GM19043 (cell line): ENCODE measurements around the gene HTRA3.

Experiments used
- ATAC-seq: cut with Tn5 transposase; IDR thresholded peaks from one replicate; pipeline ENCODE4 v1.9.1; 2021; ENCODE audit warnings: low read depth; ENCODE audit not compliant: unreplicated experiment

The HTRA3 gene

DNA sequence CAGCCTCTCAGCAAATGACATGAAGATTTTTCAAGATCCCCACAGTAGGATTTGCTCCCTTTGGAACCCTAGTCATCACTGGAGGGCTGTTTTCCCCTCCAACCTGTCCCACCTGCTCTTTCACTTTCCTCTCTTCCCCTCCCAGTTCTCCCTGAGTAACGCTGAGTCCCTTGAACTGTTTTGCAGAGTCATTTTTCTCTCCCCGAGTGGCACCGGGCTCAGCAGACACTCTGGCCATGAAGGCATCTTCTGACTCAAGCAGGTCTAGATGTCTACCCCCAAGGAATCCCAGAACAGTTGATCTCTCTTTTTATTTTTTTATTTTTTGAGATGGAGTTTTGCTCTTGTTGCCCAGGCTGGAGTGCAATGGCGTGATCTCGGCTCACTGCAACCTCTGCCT lies 52.2 kb downstream of the HTRA3 start:
- ATAC-seq, result no peak

DNA sequence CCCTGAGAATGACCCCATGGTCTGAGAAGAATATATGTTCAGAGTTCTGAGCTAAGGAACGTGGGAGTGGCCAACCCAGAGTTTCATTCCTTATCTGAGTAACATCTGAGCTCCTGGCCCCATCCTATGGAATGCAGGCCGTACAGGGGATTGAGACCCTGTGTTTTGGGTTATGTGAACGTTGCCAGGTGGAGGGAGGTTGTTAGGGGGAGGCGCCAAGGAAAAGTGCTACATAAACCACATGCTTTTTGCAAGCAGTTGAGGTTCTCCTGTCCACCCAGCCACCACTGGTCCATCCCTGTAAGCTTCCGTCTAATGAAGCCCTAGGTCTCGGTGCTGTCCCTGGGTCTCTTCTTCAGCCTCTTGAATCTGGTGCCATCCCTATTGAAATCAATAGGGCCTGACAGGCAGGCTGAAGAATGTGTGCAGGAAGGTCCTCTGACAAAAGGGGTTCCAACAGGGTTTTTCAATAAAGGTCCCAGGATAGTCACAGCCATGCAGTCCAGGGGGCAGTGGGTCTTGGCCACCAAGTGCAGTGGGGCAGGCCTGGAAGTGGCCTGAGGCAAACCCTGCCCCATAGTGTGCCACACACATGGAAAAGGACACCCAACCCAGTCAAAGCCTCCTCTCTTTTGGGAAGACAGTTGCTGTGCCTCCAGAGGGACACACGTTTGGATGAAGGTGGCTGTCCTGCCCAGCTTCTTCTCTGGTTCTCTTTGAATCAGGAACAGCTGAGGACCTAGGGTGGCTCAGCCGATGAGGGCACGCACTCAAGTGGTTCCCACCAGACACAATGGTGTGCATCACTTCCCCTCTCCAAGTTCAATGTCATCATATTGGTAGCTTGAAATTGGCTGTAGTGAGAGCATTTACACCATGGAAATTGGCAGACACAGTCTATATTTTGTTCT lies 53.5 kb downstream of the HTRA3 start:
- ATAC-seq, result no peak

DNA sequence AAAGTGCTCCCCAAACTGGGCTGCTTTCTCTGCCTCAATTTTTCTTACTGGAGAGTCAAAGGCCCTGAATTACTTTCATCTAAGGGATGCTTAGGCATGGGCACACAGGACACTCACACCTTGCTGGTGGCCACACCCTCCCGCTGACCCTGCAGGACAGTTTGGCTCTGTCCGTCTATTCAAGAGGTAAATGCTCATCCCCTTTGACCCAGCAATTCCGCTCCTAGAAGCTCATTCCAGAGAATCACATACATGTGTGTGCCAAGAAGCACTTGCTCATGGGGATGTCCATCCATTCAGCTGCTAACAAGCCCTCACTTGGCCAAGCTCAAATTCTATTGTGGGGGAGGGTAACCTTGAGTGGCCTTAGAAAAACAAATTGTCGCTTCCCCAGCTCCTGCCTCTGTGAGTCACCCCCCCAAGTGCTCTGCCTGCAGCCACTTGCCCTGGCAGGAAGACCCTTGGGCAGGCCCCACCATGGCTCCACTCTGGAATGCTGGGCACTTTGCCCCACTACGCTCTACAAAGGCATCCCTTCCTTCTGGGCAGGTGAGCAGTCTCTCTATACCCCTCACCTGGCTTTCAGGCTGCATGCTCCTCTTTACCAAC lies 54.5 kb downstream of the HTRA3 start:
- ATAC-seq, result no peak

DNA sequence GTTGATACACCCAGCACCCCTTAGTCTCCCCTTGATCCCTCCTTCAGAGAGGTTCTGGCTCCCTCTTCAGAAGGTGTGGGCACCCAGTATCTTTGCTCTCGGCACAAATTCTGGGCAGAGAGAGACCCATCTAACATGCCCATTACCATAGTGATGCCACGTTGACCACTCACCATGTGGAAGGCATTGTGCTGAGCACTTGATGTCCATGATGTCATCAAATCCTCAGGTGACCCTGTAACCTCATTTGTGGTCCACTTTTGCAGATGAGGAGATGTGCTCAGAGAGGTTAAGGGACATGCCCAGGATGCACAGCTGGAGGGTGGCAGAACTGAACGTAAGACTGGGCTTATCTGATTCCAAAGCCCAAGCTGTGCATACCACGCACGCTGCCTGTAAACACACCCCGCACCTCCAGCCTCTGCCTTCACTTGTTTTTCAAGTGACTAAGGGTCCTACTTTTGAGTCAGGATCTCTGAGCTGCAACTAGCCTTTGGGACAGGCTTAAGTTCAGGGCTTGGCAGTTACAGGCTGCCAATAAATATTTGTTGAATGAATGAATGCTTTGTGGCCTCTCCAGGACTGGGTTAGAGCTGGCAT lies 55.2 kb downstream of the HTRA3 start:
- no peak for ATAC-seq

DNA sequence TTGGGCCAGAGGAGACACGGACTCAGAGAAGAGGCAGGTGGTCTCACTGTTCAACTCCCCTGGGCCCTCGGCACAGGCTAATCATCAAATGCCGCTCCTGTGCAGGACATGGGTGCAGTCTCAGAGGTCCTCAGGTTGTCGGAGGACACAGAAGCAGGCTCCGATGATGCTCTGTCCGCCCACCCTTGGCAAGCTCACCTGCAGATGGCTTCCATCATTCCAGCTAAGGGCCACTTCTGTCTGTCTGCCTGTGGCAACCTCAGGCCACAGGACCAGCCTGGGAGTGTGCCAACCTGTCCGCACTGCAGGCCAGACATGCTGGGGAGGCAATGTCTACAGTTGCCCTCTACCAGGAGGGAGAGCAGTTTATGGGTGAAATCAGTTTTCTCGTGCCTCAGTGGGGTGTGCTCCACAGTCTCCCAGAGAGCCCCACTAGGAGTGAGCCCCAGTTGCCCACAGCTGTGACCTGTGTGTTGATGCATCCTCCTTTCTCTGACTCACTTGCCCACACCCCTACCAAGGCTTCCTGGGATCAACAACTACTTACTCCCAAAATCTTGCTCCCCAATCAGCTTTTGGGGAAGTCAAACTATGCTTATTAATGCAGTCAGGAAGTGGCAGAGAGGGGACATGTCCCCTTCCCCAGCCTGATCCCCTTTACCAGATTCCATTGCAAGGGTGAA lies 55.9 kb downstream of the HTRA3 start:
- ATAC-seq, result no peak

DNA sequence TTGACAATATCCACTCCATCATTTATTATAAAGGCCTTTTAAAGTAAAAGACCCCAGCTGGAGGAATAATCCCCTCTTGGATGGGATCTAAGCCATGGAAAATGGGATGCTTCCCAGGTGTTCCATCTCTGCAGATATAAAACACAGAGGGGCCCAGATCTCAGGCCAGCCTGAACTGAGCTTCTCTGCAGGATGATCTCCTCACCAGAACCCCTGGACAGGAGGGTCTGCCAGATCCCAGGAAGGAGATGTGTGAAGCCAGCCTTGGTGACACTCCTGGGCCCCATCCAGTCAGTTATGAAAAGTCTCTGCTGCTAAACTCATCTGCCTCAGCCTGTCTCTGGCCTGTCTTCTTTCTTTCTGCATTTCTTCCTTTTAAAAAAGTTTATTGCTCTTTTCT lies 56.7 kb downstream of the HTRA3 start:
- no peak for ATAC-seq

DNA sequence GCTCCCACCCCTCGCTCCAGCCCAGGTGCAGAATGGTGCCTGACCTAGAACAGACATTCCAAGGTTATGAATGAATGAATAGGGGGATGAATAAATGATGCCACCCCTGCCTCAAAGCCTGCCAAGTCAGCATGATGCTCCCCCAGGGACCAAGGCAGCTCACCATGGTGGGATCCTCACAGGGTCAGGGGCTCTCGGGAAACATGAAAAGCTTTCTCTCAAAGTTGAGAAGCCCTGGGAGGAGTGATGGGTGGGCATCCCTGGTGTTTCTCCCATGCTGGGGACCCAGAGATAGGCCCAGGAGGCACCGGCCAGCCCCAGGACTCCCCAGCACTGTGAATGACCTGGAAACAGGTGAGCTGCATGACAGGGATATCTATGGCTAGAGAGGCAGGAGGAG lies 58.9 kb downstream of the HTRA3 start:
- ATAC-seq, result no peak

DNA sequence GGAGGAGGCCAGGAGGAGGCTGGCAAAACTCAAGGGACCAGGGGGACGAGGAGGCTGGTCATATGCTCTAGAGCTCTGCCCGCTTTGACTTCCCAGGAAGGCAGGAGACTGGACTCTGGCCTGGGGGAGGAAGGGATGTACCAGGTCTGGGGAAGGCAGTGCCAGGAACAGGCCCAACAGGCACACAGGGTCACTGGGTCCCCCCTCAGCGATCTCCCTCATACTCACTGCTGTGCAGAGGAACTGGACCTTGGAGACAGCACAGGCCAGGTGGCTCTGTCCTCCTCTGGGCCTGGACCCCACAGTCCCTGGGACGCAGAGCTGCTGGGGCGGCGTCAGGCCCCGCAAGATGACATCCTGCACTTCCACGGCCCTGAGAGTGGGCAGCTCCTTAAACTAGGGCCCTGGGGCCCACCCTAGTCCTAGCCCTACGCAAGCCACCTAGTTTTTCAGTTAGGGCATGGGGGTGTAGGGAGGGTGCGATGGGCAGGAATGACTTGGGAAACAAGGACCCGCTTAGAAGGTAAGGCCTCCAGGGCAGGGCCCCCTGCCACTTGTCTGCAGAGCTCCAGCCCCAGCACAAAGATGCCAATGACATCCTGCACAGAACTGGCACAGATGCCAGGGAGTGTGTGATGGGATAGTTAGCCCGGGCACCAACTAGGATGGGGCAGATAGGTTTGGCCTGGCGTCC lies 59.5 kb downstream of the HTRA3 start:
- ATAC-seq, result no peak

DNA sequence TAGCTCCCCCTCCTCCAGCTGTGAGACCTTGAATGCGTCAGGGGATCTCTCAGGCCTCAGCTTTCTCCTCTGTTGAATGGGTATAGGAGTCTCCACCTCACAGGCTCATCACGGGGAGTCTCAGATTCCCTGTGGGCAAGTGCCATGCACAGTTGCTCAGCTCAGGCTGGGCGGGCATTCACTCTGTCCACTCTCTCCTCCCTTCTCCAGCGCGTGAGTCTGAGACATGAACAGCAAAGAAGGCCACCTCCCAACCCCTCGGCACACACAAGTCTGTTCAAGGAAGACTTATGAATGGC lies 60.0 kb downstream of the HTRA3 start:
- ATAC-seq, result no peak

DNA sequence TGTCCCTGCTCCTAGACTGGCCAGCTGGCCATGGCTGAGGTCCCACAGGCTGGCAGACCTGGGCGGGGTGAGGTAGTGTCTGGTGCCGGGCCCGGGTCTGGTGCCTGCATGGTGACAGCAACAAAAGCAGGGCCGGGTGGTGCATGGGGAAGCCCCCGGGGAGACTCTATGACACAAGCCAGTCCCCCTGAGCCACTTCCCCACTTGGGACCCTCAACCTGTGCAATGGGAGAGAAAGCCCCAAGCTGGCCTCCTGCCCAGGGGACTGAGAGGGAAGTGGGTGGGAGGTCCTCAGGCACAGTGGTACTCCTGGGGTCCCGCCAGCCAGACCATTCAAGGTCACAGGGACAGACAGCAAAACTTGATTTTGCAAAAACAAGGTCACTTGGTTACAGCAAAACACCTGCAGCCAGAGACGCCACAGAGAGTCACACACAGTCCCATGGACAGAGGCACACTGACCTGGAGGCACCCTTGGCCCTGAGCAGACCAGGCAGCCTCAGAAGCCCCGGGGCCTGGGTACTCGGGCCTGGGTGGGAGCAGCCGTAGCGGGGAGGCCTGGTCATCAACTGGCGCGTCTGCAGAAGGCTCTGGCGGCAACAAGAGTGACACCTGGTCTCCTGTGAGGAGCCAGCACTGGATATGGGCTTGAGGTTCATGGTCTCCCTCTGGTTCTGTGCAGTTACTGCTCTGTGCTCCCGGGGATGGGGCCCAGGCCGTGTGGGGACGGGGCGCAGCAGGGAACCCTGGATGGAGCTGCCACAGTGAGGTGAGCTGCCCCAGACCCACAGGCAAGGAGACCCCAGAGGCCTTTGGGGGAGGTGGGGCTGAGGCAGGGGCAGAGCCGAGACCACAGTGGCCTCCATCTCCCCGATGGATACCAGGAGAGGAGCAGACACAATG lies 60.6 kb downstream of the HTRA3 start:
- ATAC-seq, result no peak

DNA sequence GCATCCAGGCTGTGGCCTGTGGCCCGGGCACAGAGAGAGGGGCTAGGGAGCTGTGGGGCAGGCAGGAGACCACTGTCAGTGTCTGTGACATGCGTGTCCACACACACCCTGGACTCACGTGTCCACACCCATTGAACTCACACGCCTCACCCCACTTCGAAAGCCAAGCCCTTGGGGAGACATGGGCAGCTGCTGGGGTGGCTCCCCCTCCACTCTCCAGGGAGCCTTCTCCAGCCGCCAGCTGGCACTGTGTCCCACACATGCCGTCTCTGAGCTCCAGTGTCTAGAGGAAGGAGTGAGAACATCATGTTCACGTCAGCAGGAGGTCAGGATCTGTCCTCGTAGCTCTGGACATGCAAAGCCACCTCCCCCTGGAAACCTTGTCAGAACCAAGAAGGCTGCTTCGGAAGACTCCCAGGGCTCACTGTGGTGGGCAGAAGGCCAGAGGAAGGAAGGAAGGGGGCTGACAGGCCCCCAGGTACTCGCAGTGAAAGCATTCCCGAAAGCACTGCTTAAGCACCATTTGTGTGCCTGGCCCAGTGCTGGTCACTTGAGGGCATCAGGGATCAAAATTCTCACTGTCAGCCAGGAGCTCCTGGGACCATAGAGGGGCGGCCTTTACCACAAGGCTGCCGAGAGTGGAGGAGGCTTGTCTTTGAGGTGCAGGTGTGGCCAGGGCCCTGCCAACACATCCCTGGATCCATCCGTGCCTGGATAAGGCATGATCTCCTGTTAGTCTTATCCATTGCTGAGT lies 61.4 kb downstream of the HTRA3 start:
- ATAC-seq, result no peak

DNA sequence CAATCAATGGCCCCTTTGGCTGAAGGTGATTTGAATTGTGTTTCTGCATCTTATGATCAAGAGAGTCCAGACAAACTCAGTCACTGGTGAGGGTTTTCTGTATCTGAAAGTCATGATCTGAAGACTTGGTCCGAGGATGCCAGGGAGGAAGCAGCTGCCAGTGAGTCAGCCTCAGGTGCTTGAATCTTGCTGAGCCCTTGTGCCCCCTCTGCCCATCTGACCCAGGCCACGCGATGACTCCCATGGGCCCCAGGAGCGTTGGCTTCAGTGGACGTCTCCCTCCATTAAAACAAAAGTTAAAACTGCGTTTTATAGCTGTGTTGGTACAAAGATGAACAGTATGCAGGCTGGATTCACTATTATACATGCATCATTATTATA lies 62.0 kb downstream of the HTRA3 start:
- no peak for ATAC-seq

DNA sequence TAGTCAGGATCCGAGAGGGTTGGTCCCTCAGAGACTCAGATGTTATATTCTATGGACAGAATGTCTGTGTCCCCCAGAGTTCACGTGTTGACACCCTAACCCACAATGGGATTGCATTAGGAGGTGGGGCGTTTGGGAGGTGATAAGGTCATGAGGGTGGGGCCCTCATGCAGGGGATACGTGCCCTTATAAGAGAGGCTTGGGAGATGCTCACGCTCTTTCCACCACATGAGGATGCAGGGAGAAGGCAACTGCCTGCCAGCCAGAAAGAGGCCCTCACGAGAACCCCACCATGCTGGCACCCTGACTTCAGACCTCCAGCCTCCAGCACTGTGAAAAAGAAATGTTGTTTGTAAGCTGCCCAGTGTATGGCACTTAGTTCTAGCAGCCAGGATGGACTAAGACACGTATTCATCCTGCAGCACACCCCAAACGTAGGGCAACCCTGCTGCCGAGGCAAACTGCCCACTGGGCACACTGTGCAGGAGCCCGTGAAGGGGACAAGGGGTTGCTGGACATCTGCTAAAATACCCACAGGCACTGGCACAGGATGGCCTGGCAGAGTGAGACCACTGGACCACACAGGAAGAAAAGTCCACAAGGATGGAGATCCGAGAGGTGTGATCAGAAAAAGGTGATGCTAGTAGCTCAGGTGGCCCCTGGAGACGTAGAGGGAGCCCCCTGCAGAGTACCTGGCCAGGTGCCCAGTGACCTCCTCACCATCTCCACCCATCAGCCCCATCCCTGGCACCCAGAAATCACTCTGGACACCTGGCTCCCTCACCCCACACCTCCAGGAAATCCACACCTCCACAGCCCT lies 62.7 kb downstream of the HTRA3 start:
- ATAC-seq, result no peak

DNA sequence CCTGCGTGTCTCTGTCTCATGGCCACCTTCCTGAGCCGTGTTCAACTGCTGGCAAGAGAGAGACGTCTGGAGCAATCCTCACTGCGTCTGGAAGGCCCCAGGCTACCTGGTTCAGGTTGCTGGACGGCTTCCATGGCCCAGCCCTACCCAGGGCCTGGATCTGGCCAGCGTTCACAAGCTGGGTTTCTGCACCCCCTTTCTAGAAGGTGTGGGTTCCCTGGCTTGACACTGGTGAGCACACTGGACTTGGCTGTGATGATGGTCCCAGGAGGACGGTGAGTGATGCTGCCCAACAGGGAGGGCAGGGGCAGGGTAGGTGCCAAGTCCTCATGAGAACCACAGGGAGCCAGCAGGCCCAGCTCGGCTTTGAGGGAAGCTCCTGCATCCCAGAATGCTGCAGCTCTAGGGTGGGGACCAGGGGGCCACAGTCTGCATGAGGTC lies 63.4 kb downstream of the HTRA3 start:
- ATAC-seq, result no peak

DNA sequence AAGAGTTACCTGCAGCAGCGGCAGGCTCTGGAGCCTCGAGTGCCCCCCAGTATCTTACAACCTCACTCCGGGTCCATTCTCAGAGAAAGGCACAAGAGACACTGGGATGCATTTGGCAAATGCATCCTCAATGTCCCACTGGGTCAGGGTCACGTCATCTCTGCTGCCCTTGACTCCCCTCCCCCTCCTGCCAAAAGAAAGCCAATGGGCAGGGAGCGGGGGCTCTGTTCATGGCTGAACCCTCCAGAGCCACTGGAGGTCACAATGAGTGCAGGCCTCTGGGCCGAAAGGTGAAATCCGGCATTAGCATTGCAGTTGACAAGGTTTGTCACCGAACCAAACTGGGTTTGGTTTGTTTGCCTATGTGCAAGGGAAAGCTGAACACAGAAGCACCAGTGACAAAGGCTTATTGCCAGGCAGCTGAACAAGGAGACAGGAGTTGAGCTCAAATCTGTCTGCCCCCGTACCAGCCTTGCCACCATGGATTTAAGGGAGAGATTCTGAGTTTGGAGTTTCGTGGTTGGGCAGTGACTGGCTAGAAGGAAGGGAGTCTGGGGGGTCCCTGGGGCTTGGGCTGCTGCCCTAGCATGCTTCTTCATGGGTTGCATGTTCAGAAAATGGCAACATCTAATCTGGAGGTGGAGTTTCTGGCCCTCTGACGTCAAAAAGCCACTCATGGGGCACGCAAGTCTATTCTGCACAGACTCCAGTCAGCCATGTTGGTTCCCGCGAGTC lies 64.3 kb downstream of the HTRA3 start:
- ATAC-seq, result no peak

DNA sequence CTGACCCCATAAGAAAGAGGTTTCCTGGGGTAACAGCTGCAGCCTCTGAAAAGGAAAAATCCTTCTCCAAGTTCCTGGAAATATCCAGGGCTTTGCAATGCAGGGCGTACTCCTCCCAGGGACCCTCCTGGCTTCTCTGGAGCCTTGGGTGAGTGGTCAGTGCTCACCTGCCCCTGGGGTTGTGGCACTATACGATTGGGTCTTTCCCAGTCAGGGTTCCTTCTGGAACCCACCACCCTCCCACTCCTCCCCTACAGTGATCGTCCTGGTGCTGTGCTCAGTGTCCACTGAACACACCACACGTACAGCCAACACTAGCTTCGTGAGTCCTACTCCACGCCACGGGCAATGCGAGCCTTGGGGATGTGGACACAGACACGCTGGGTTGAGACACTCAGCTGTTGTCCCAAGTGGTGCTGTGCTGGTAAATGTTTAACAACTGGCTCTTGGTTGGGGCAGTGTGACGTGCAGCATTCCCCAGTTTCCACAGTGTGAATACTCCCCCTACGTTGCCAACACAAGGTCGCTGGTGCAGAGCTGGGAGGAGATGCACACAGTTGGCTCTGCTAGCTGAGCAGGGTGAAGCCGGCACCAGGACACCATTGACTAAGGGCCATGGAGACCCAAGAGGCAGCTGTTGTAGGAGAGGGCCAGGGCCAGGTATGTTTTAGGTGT lies 65.4 kb downstream of the HTRA3 start:
- no peak for ATAC-seq

DNA sequence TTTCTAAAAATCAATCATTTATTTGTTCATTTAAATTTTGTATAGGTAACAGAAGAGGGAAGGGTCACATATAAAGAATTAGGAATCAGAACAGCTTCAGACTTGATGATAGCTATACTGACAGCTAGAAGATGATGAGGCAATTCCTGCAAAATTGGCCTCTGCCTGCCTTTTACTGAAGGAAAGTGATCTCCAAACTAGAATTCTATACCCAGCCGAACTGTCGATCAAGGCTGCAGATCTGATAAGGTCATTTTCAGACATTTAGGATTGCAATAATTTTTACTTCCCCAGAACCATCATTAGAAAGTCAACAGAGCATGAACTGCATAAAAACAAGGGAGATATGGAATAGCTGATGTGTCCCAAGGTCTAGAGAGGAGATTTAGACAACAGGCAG lies 66.3 kb downstream of the HTRA3 start:
- no peak for ATAC-seq
